ENCODE data around the gene GIGYF2.

DNA sequence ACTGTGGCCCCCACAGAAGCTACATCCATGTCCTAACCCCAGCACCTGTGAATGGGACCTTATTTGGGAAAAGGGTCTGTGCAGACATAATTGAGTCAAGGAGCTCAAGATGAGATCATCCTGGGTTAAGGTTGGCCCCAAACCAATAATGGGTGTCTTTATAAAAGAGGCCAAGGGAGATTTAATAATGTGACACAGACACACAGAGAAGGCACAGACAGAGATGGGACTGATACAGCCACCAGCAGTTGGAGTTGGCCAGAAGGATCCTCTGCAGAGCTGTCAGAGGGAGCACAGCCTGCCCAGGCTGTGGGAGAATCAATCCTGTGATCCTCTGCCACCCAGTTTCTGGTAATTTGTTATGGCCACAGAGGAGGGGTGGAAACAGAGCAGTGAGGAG, 199.0 kb downstream of the GIGYF2 start:
- TF ChIP-seq POLR2AphosphoS5 (IDR thresholded peaks at IDR 0.05; ENCODE audit: low read depth, low read length), result no peak
- TF ChIP-seq, protein P1, sequence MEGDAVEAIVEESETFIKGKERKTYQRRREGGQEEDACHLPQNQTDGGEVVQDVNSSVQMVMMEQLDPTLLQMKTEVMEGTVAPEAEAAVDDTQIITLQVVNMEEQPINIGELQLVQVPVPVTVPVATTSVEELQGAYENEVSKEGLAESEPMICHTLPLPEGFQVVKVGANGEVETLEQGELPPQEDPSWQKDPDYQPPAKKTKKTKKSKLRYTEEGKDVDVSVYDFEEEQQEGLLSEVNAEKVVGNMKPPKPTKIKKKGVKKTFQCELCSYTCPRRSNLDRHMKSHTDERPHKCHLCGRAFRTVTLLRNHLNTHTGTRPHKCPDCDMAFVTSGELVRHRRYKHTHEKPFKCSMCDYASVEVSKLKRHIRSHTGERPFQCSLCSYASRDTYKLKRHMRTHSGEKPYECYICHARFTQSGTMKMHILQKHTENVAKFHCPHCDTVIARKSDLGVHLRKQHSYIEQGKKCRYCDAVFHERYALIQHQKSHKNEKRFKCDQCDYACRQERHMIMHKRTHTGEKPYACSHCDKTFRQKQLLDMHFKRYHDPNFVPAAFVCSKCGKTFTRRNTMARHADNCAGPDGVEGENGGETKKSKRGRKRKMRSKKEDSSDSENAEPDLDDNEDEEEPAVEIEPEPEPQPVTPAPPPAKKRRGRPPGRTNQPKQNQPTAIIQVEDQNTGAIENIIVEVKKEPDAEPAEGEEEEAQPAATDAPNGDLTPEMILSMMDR (IDR thresholded peaks at IDR 0.05), result no peak
- TF ChIP-seq, protein P2, sequence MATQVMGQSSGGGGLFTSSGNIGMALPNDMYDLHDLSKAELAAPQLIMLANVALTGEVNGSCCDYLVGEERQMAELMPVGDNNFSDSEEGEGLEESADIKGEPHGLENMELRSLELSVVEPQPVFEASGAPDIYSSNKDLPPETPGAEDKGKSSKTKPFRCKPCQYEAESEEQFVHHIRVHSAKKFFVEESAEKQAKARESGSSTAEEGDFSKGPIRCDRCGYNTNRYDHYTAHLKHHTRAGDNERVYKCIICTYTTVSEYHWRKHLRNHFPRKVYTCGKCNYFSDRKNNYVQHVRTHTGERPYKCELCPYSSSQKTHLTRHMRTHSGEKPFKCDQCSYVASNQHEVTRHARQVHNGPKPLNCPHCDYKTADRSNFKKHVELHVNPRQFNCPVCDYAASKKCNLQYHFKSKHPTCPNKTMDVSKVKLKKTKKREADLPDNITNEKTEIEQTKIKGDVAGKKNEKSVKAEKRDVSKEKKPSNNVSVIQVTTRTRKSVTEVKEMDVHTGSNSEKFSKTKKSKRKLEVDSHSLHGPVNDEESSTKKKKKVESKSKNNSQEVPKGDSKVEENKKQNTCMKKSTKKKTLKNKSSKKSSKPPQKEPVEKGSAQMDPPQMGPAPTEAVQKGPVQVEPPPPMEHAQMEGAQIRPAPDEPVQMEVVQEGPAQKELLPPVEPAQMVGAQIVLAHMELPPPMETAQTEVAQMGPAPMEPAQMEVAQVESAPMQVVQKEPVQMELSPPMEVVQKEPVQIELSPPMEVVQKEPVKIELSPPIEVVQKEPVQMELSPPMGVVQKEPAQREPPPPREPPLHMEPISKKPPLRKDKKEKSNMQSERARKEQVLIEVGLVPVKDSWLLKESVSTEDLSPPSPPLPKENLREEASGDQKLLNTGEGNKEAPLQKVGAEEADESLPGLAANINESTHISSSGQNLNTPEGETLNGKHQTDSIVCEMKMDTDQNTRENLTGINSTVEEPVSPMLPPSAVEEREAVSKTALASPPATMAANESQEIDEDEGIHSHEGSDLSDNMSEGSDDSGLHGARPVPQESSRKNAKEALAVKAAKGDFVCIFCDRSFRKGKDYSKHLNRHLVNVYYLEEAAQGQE (IDR thresholded peaks at IDR 0.05; ENCODE audit: insufficient read depth in 1 of 2, low read depth in 2 of 2, low read length in 1 of 2), result no peak
- no peak for TF ChIP-seq SIN3A (IDR thresholded peaks at IDR 0.05; ENCODE audit: borderline replicate concordance, insufficient read depth, low read depth, low read length)
- TF ChIP-seq TCF7L2 (IDR thresholded peaks at IDR 0.05; ENCODE audit: low read depth, low read length), result no peak
